Stimulated activated CD8-positive, alpha-beta memory T cell treated with anti-CD3 and anti-CD28 coated beads, Interleukin-15, amount 100 ng/mL, for 48 hours (primary cell): Measurements from ENCODE around the gene ME1.

Experiments
- DNase-seq, 2 donors: peaks; one replicate each; pipeline ENCODE4 v3.0.0-alpha.2; 2020; ENCODE audit warnings: low read depth in 2 of 2

The ME1 gene

DNA sequence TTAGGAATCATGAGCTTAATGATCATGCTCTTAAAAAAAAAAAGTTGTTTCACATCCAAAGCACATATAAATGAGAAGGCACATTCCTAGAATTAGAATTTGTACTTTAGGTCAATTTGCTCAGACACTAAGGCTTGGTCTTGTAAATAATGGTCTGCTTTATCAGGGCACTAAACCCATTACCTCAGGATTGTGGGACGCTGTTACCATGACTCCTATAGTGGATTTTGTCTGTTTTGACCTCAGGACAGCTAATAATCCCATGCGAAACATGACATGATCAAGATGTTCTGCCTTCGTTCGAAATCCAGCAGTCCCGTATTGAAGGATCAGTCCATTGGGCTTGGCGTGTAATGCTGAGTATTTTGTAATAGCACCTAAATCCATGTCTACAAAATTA lies 240.2 kb downstream of the ME1 start:
- DNase-seq: no peak

DNA sequence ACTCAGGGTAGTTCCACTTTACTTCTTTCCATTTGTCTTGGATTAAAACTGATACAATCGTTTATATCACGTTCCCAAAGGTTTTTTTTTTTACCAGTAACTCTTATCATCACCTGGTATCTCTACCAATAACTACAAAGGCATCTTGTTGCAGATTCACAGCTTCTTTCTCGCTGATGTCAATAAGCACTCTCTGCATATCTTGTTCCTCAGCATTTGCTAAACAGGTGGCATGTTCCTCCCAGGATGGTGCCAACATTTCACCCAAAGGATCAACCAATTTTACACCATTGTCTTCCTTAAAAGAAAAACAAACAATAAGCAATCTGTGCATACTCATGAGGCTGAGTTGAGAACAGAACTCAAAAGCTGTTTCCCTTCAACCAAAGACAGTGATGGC lies 242.3 kb downstream of the ME1 start:
- no peak for DNase-seq

DNA sequence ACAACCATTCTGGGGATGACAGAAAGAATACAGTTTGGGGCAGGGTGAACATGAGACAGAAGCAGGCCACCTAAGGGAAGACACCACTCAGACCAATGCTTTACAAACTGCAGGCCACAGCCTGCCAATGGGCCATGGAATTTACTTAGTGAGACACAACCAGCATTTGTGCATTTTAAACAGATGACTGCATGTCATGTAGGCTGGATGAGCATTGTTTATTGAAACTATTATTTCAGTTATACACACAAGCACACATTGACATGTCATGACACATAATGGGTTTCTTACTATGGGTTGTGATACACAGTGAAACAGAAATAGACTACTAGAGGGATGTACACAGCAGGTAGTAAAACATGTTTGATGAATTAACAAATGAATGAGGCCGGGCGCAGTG lies 245.8 kb downstream of the ME1 start:
- DNase-seq: no peak

DNA sequence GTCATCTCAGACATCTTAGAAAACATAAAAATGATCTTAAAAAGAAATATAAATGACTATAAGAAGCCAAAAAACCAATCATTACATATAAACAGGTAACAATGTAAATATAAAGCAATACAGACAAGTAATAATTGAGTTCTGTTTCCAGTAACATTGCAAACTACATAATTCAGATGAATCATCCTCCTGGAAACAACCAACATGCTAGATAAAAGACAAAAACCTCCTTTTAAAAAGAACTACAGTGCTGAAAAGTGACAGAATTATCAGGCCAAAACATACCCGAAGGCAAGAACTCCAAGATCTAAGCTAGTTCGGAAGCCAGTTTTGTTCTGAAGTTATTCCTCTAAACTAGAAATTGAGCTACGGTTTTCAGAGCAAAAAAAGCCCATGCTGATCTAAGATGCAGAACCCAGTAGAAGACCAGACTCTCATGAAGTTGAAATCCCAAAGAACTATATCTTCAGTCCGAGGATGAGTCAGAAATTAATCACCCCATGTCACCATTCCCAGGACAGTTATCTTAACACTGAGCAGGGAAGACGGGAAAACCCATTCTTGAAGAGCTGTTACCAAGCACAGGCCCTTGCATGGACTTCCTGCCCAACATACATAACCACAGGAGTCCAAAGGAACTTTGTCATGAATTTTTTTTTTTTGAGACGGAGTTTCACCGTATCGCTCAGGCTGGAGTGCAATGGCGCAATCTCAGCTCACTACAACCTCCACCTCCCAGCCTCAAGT lies 247.6 kb downstream of the ME1 start:
- no peak for DNase-seq

DNA sequence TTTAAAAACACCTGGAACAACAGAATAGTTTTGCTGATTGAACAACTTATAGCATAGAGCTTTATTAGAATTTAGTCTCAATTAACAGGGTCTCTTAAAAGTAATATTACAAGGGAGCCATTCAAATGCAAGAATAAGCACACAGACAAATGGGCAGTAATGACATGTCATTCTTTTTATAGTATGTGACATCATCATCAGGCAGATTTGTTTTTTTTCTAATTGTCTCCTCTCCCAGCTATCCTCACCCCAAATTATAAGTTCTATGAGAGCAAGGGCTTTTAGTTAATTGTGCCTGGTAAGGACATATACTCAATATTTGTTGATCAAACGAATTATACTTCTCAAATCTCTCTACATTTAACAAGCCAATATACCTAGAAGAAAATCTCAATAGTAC lies 248.7 kb downstream of the ME1 start:
- no peak for DNase-seq

DNA sequence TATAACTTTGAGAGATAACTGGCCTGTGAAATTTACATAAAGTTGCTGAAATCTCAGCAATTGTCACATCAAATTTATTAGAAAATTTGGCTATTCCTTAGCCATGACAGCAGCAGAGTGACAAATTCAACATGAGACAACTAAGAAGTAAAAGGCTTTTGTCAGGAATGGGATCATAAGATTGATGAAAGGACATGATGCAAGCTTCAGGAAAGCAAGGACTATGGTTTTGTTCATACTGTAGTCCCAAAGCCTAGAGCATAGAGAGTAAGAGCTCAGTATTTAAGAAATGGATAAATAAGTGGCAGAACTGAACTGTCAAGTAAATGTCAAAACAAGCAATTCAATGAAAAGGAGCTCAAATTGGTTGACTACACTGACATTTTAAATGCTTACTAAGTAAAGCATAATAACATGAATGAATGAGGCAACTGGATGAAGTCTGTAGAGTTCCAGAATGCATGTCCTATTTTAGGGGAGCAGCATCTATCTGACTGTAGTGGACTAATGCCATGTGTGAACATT lies 250.4 kb downstream of the ME1 start:
- no peak for DNase-seq

DNA sequence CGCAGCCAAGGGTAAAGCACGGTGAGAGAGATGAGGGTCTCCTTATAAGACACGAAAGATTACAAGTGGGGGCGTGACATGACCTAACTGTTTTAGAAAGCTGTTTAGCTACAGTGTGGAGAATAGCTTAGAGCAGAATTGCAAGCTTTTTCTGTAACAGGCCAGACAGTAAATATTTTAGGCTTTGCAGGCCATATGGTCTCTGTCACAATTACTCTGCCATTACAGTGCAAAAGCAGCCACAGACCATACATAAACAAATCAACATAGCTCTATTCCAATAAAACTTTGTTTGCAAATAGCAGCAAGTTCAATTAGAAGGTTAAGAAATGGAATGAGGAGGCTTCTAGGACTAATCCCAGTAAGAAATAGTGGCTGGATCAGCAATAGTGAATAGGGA lies 254.6 kb downstream of the ME1 start:
- no peak for DNase-seq

DNA sequence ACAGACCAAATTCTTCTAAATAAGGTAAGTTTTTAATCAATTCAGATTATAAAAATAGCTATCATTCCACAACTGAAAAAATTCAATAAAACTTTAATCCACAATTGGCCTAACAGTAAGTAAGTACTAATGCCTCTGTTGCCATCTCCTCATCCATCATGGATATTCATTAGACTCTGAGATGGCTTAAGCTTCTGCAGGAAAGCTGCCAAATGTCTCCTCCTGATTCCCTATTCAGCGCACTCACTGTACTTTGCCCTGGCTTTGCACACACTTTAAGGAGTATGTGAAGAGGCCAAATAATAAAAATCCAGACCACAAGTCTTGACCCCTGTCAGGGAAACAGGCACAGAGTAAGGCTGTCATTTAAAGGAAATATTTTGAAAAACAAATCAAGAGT lies 261.3 kb downstream of the ME1 start:
- DNase-seq: no peak

DNA sequence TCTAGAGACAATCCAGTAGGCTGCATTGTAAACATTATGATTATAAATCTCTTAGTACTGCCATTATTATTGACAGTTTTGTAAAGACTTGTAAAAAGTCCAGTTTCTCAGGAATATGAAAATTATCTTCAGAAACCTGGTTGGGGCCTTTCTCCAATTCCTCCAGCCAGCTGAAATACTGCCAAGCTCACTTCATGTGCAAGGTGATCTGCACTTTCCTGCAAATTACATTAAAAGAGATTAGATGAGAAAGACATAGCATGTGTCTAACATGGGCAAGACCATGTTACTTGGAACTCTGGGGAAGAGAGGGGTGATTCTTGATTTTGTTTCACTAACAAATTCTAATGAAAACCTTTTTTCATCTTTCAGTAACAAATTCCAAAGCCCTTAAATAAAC lies 261.7 kb downstream of the ME1 start:
- no peak for DNase-seq

DNA sequence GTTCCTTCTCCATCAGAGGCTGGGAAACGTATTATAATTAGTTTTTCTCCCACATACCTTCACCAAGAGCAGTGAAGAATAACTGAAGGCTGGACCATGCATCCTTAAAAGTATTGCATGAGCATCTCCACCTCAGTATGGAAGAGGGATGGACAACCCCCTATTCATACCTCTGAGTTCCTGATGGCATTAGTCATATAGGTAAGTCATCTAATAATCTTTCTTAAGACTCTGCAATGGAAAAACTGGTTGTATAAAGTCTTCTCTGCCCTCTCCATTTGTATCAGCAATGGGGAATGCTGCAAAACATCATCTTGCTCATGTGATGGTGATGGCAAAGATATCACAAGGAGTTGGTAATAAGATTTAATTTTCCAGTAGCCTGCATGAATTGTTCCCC lies 262.3 kb downstream of the ME1 start:
- DNase-seq: no peak

DNA sequence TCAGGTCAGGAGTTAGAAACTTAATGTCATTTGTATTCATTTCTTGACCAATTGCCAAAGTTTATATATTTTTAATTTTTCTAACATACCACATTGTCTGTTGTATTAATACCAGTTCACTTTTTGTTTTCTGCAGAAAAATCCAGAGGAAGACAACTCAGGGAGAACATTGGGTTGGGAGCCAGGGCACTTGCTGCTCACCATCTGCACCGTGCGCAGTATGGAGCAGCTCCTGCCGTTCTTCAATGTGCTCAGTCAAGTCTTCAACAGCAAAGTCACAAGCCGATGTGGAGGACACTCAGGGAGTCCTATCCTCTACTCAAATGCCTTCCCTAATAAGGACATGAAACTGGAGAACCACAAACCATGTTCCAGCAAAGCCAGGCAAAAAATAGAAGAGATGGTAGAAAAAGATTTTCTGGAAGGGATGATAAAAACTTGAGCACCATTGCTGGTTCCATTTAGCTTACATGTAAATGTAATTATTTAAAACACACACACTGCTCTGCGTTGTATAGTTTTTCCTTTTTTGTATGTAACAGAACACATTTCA lies 263.0 kb downstream of the ME1 start:
- DNase-seq: no peak
